ENCODE results near the gene SLC39A7.
A peak's percentile ranks its signal among the peaks of the same experiment; 100 is the strongest.

SLC39A7 gene

DNA sequence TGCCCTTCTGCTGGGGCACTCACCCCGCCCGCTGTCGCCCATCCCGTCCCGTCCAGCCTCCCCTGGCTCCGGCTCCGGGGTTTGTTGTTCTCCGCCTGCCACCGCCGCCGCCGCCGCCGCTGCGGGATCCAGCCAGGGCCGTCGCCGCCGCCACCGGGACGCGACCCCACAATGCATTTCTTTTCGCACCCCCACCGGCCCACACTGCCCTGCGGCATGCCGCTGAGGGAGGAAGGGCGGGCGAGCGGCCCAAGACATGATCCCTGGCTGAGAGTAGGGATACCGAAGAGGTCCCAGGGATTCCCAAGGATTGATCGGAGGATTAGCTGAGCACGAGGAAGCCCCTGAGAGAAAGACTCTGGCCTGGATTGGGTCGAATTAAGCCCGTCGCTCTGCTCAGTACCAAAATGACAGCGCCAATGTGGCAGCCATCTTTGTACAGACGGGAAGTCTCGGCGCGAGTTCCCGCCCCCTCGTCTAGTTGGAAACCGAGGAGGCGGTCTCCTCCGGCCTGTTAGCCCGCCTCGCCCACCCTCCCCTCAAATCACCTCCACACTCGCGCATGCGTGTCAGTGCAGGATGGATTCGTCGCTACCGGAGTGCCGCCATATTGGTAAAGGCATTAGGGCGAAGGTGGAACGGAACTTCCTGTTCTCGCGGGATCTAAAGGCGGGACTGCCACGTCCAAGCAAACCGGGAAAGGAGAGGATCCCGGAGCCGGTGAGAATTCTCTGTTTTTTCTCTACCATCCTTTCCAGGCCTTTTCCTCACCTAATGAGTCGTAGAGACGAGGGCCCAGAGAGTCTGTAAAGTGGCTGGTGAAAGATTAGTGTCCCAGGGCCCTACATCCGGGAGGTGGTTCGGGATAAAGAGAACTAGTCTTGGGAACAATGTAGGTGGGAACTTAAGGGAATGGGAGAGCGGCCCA is at the start of gene SLC39A7, which contains the start of gene RXRB:
Gene SLC39A7, plus strand, starts transcription at position 649 of the 928 bp plus-strand sequence. CDS start 379 bp downstream, outside the sequence.
Gene RXRB, minus strand, starts transcription at position 447 of the 928 bp plus-strand sequence. Its CDS starts 189 bp downstream, at position 258.
- H3K27me3 ChIP-seq (ENCODE audit: control insufficient read depth, insufficient read depth, low read length), result peaks cover 6% of the 10 kb centered on the region
- H3K4me3 ChIP-seq (ENCODE audit: low read depth, low read length), result peak within 1 kb of the TSS; percentile 92
- H3K9ac ChIP-seq (ENCODE audit: low read depth, low read length), result peak within 1 kb of the TSS; percentile 89
- peaks cover 16% of the 10 kb centered on the region for H3K4me1 ChIP-seq (ENCODE audit: control insufficient read depth, insufficient read depth, low read length)
- peaks cover 29% of the 10 kb centered on the region for H3K36me3 ChIP-seq (ENCODE audit: control insufficient read depth, insufficient read depth, low read length)
- H3K9me3 ChIP-seq (ENCODE audit: control insufficient read depth, insufficient read depth, low read length), result no peaks in the 10 kb centered on the region
- peak within 1 kb of the TSS; percentile 98 for H3K27ac ChIP-seq (ENCODE audit: low read depth, low read length)

GRCh38 chr6:33151050-33151449 is 49.6 kb upstream of the SLC39A7 start:
- H3K4me3 ChIP-seq (ENCODE audit: low read depth, low read length), result no peak overlapping the region
- peaks cover 10% of the 10 kb centered on the region for H3K4me1 ChIP-seq (ENCODE audit: control insufficient read depth, insufficient read depth, low read length)
- no peaks in the 10 kb centered on the region for H3K36me3 ChIP-seq (ENCODE audit: control insufficient read depth, insufficient read depth, low read length)
- no peaks in the 10 kb centered on the region for H3K9me3 ChIP-seq (ENCODE audit: control insufficient read depth, insufficient read depth, low read length)
- no peak overlapping the region for H3K27ac ChIP-seq (ENCODE audit: low read depth, low read length)
- no peak overlapping the region for H3K9ac ChIP-seq (ENCODE audit: low read depth, low read length)
- no peaks in the 10 kb centered on the region for H3K27me3 ChIP-seq (ENCODE audit: control insufficient read depth, insufficient read depth, low read length)

- Histone ChIP-seq H3K27me3 (ENCODE audit: control insufficient read depth, insufficient read depth, low read length) (no peaks in the 10 kb centered on the region), H3K9ac (ENCODE audit: low read depth, low read length) (no peak overlapping the region), H3K36me3 (ENCODE audit: control insufficient read depth, insufficient read depth, low read length) (no peaks in the 10 kb centered on the region), H3K27ac (ENCODE audit: low read depth, low read length) (no peak overlapping the region), H3K9me3 (ENCODE audit: control insufficient read depth, insufficient read depth, low read length) (no peaks in the 10 kb centered on the region), H3K4me3 (ENCODE audit: low read depth, low read length) (no peak overlapping the region), H3K4me1 (ENCODE audit: control insufficient read depth, insufficient read depth, low read length) (no peaks in the 10 kb centered on the region)
Observed at GRCh38 chr6:33154349-33154748, 46.3 kb upstream of the SLC39A7 start.

DNA sequence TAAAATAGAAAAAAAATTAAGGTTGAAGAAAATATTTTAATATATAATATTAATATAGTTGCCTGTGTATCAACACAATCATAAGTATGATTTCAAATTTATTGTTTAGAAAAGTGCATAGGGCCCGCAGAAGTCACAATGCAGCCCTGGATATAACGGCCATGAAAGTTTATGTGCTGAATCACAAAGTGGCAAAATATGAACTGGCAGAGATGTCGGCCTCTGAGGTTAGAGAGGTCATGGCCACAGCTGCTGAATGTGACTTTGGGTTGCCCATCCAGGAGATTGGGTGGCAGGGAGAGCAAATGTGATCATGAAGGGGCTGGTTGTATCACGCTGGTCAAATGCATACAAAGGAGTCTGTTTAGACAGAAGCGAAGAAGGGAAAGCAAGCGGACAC is 44.1 kb upstream of the SLC39A7 start:
- H3K36me3 ChIP-seq (ENCODE audit: control insufficient read depth, insufficient read depth, low read length), result no peaks in the 10 kb centered on the region
- H3K9ac ChIP-seq (ENCODE audit: low read depth, low read length), result no peak overlapping the region
- no peaks in the 10 kb centered on the region for H3K27me3 ChIP-seq (ENCODE audit: control insufficient read depth, insufficient read depth, low read length)
- H3K9me3 ChIP-seq (ENCODE audit: control insufficient read depth, insufficient read depth, low read length), result no peaks in the 10 kb centered on the region
- no peak overlapping the region for H3K4me3 ChIP-seq (ENCODE audit: low read depth, low read length)
- H3K4me1 ChIP-seq (ENCODE audit: control insufficient read depth, insufficient read depth, low read length), result no peaks in the 10 kb centered on the region; the same call in 1 of the 2 replicates
- no peak overlapping the region for H3K27ac ChIP-seq (ENCODE audit: low read depth, low read length)

- Histone ChIP-seq H3K27me3 (ENCODE audit: control insufficient read depth, insufficient read depth, low read length) (peaks cover 3% of the 10 kb centered on the region), H3K27ac (ENCODE audit: low read depth, low read length) (no peak overlapping the region), H3K36me3 (ENCODE audit: control insufficient read depth, insufficient read depth, low read length) (no peaks in the 10 kb centered on the region), H3K9ac (ENCODE audit: low read depth, low read length) (no peak overlapping the region), H3K4me1 (ENCODE audit: control insufficient read depth, insufficient read depth, low read length) (no peaks in the 10 kb centered on the region; the same call in 1 of the 2 replicates), H3K4me3 (ENCODE audit: low read depth, low read length) (no peak overlapping the region), H3K9me3 (ENCODE audit: control insufficient read depth, insufficient read depth, low read length) (no peaks in the 10 kb centered on the region)
Observed at GRCh38 chr6:33156964-33157363, 43.7 kb upstream of the SLC39A7 start.

DNA sequence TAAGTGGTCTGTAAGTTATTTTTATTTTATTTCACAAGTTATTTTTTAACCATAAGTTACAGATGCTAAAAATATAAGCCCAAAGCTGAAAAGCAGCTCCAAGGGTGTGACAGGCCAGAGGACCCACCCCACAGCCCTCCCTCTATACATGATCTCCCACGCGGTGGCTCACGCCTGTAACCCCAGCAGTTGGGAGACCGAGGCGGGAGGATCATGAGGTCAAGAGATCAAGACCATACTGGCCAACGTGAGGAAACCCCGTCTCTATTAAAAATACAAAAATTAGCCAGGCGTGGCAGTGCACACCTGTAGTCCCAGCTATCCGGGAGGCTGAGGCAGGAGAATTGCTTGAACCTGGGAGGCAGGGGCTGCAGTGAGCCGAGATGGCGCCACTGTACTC is 40.6 kb upstream of the SLC39A7 start:
- peaks cover 10% of the 10 kb centered on the region for H3K27me3 ChIP-seq (ENCODE audit: control insufficient read depth, insufficient read depth, low read length)
- no peak overlapping the region for H3K27ac ChIP-seq (ENCODE audit: low read depth, low read length)
- H3K9me3 ChIP-seq (ENCODE audit: control insufficient read depth, insufficient read depth, low read length), result no peaks in the 10 kb centered on the region
- H3K4me3 ChIP-seq (ENCODE audit: low read depth, low read length), result no peak overlapping the region
- no peaks in the 10 kb centered on the region; the same call in 1 of the 2 replicates for H3K4me1 ChIP-seq (ENCODE audit: control insufficient read depth, insufficient read depth, low read length)
- H3K36me3 ChIP-seq (ENCODE audit: control insufficient read depth, insufficient read depth, low read length), result no peaks in the 10 kb centered on the region
- no peak overlapping the region for H3K9ac ChIP-seq (ENCODE audit: low read depth, low read length)

DNA sequence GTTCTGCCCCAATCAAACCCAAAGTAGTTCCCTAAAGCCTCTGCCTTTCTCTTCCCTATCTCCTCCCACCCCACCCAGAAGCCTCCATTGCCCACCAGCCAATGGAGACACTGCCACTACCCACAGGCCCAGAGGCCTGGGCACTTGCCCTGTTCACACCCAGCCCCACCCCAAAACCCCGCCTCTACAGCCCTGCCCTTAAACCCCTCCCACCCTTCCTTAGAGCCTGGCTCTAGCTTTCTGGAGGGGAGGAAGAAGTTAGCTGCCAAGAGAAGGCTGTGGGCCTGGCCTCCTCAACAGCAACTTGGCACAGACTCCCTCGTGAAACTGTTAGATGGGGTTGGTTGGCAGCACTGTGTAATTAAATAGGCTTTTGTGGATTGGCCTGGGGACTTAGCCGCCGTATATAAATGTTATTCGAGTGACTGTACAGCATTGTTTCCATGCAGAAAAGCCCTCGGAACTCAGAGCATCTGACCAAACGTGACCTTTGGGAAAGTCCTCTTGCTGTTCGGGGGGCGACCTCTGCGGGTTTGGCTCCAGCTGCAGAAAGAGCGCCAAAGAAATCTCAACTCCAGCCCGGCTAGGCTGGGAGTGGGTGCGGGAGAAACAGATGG is 39.8 kb upstream of the SLC39A7 start:
- Histone ChIP-seq H3K4me3 (ENCODE audit: low read depth, low read length) (peak overlapping the region; percentile 67; the same call in 1 of the 2 replicates), H3K9ac (ENCODE audit: low read depth, low read length) (no peak overlapping the region), H3K4me1 (ENCODE audit: control insufficient read depth, insufficient read depth, low read length) (no peaks in the 10 kb centered on the region; the same call in 1 of the 2 replicates), H3K9me3 (ENCODE audit: control insufficient read depth, insufficient read depth, low read length) (no peaks in the 10 kb centered on the region), H3K36me3 (ENCODE audit: control insufficient read depth, insufficient read depth, low read length) (no peaks in the 10 kb centered on the region), H3K27me3 (ENCODE audit: control insufficient read depth, insufficient read depth, low read length) (peaks cover 10% of the 10 kb centered on the region), H3K27ac (ENCODE audit: low read depth, low read length) (no peak overlapping the region)

GRCh38 chr6:33161354-33162331 is 39.0 kb upstream of the SLC39A7 start:
- H3K4me1 ChIP-seq (ENCODE audit: control insufficient read depth, insufficient read depth, low read length), result no peaks in the 10 kb centered on the region; the same call in 1 of the 2 replicates
- H3K27ac ChIP-seq (ENCODE audit: low read depth, low read length), result no peak overlapping the region
- H3K9me3 ChIP-seq (ENCODE audit: control insufficient read depth, insufficient read depth, low read length), result no peaks in the 10 kb centered on the region
- peak overlapping the region; percentile 64 for H3K9ac ChIP-seq (ENCODE audit: low read depth, low read length)
- H3K36me3 ChIP-seq (ENCODE audit: control insufficient read depth, insufficient read depth, low read length), result no peaks in the 10 kb centered on the region
- H3K4me3 ChIP-seq (ENCODE audit: low read depth, low read length), result peak overlapping the region; percentile 67
- H3K27me3 ChIP-seq (ENCODE audit: control insufficient read depth, insufficient read depth, low read length), result peaks cover 10% of the 10 kb centered on the region

GRCh38 chr6:33163540-33163939 is 37.1 kb upstream of the SLC39A7 start:
- Histone ChIP-seq H3K27me3 (ENCODE audit: control insufficient read depth, insufficient read depth, low read length) (peaks cover 10% of the 10 kb centered on the region), H3K4me3 (ENCODE audit: low read depth, low read length) (no peak overlapping the region), H3K9ac (ENCODE audit: low read depth, low read length) (no peak overlapping the region), H3K36me3 (ENCODE audit: control insufficient read depth, insufficient read depth, low read length) (no peaks in the 10 kb centered on the region), H3K27ac (ENCODE audit: low read depth, low read length) (no peak overlapping the region), H3K4me1 (ENCODE audit: control insufficient read depth, insufficient read depth, low read length) (no peaks in the 10 kb centered on the region; the same call in 1 of the 2 replicates), H3K9me3 (ENCODE audit: control insufficient read depth, insufficient read depth, low read length) (no peaks in the 10 kb centered on the region)

DNA sequence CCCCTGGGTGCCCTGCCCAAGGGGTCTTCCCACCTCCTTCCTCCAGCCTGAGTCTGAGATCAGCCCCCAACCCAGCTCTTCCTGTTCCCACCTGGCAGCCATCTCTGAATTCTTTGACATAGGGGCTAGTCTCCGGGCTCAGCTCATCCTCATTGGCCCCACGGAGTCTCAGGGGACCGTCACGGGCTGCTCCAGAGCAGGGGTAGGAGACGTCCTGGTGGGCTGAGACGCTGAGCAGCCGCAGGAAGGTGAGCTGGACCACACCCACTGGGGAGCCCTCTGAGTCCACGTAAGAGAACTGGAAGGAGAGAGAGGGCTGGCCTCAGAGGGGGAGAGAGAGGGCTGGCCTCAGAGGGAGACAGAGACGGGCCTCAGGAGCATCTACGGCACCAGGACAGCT is 36.5 kb upstream of the SLC39A7 start:
- no peak overlapping the region for H3K27ac ChIP-seq (ENCODE audit: low read depth, low read length)
- H3K27me3 ChIP-seq (ENCODE audit: control insufficient read depth, insufficient read depth, low read length), result peaks cover 10% of the 10 kb centered on the region
- no peak overlapping the region for H3K4me3 ChIP-seq (ENCODE audit: low read depth, low read length)
- no peaks in the 10 kb centered on the region; the same call in 1 of the 2 replicates for H3K4me1 ChIP-seq (ENCODE audit: control insufficient read depth, insufficient read depth, low read length)
- no peaks in the 10 kb centered on the region for H3K36me3 ChIP-seq (ENCODE audit: control insufficient read depth, insufficient read depth, low read length)
- no peaks in the 10 kb centered on the region for H3K9me3 ChIP-seq (ENCODE audit: control insufficient read depth, insufficient read depth, low read length)
- no peak overlapping the region for H3K9ac ChIP-seq (ENCODE audit: low read depth, low read length)

Data from HUES48 (cell line).